Raji (cell line): ENCODE results near the gene MTUS2.

Experiments used
- POLR2A ChIP-seq: IDR thresholded peaks from 2 replicates; pipeline ENCODE4 v1.6.1; 2011; ENCODE audit warnings: low read depth, low read length, control low read depth; ENCODE audit not compliant: insufficient read depth

The MTUS2 gene

GRCh38 chr13:29529754-29530153 is 709.6 kb downstream of the MTUS2 start:
- TF ChIP-seq POLR2A, result no peak

GRCh38 chr13:29530901-29531300 is 710.8 kb downstream of the MTUS2 start:
- TF ChIP-seq POLR2A, result no peak

GRCh38 chr13:29532116-29532515 is 712.0 kb downstream of the MTUS2 start:
- TF ChIP-seq POLR2A, result no peak

- no peak for TF ChIP-seq POLR2A
Measured at GRCh38 chr13:29532821-29533220, 712.7 kb downstream of the MTUS2 start.

- TF ChIP-seq POLR2A, result no peak
Measured at GRCh38 chr13:29534083-29534482, 713.9 kb downstream of the MTUS2 start.

- no peak for TF ChIP-seq POLR2A
Measured at GRCh38 chr13:29535663-29536655, 715.8 kb downstream of the MTUS2 start.

- TF ChIP-seq POLR2A, result no peak
Measured at GRCh38 chr13:29536853-29537252, 716.7 kb downstream of the MTUS2 start.

GRCh38 chr13:29537736-29538651 is 717.9 kb downstream of the MTUS2 start:
- TF ChIP-seq POLR2A, result no peak

- no peak for TF ChIP-seq POLR2A
Measured at GRCh38 chr13:29538652-29539040, 718.5 kb downstream of the MTUS2 start.

GRCh38 chr13:29539856-29540255 is 719.7 kb downstream of the MTUS2 start:
- TF ChIP-seq POLR2A, result no peak

- TF ChIP-seq POLR2A, result no peak
Measured at GRCh38 chr13:29540334-29540733, 720.2 kb downstream of the MTUS2 start.

GRCh38 chr13:29540799-29541198 is 720.7 kb downstream of the MTUS2 start:
- TF ChIP-seq POLR2A, result no peak

GRCh38 chr13:29541400-29541799 is 721.3 kb downstream of the MTUS2 start:
- TF ChIP-seq POLR2A, result no peak

GRCh38 chr13:29542381-29542780 is 722.2 kb downstream of the MTUS2 start:
- no peak for TF ChIP-seq POLR2A
